Lung (tissue), 12 donors: ENCODE measurements around the gene DYRK1A. TPM values are rescaled to one million over a fixed set of nuclear protein-coding genes. Genes with fewer than 3 reads are reported as not detected.

Source experiments
- ATAC-seq: fragments of 200-7000 bp; cut with Tn5 transposase; one replicate; pipeline ENCODE4 v1.9.1; 2020; ENCODE audit warnings: moderate number of reproducible peaks; ENCODE audit not compliant: insufficient read depth, low FRiP score
- DNase-seq, 3 donors: peaks; one replicate each; pipeline ENCODE4 v3.0.0-alpha.2; 2013 to 2017
- H3K27ac ChIP-seq, 2 donors: one replicate each; pipeline ENCODE4 v1.5.1; 2013; ENCODE audit warnings: mild to moderate bottlenecking in 2 of 2, moderate library complexity in 2 of 2, control low read depth in 1 of 2, inconsistent platforms in 1 of 2, low read depth in 1 of 2, low read length in 1 of 2
- H3K27me3 ChIP-seq, 3 donors: one replicate each; pipeline ENCODE4 v1.5.1; 2013; ENCODE audit warnings: low read length in 2 of 3; ENCODE audit not compliant: control insufficient read depth in 3 of 3, insufficient read depth in 3 of 3
- H3K36me3 ChIP-seq, 4 donors: one replicate each; pipeline ENCODE4 v1.5.1; 2013; ENCODE audit warnings: low read length in 4 of 4, mild to moderate bottlenecking in 1 of 4, moderate library complexity in 1 of 4; ENCODE audit not compliant: control insufficient read depth in 4 of 4, insufficient read depth in 4 of 4
- H3K4me1 ChIP-seq, 5 donors: one replicate each; pipeline ENCODE4 v1.5.1; 2013; ENCODE audit warnings: low read length in 5 of 5, mild to moderate bottlenecking in 2 of 5, moderate library complexity in 1 of 5; ENCODE audit not compliant: control insufficient read depth in 5 of 5, insufficient read depth in 5 of 5
- H3K4me3 ChIP-seq: one replicate; pipeline ENCODE4 v1.5.1; 2013; ENCODE audit warnings: mild to moderate bottlenecking, control low read depth, moderate library complexity
- H3K9ac ChIP-seq, 2 donors: one replicate each; pipeline ENCODE4 v1.5.1; 2013; ENCODE audit warnings: low read length in 2 of 2, control low read depth in 1 of 2; ENCODE audit not compliant: insufficient read depth in 1 of 2
- H3K9me3 ChIP-seq, 4 donors: one replicate each; pipeline ENCODE4 v1.5.1; 2013; ENCODE audit warnings: low read length in 3 of 4, mild to moderate bottlenecking in 1 of 4, moderate library complexity in 1 of 4; ENCODE audit not compliant: control insufficient read depth in 4 of 4, insufficient read depth in 3 of 4
- WGBS, 2 donors: extraction: QIAGEN DNeasy Blood & Tissue Kit; methylation state at CpG; one replicate each; pipeline ENCODE4 v1.1.7; 2013; 5-methylcytosine and 5-hydroxymethylcytosine counted together
- polyA plus RNA-seq, 2 donors: library from polyadenylated mRNA; stranded (reverse); fragments of 200-250 nt; gene quantifications; one replicate each; pipeline ENCODE4 v1.2.1, GENCODE V29; 2013
- total RNA-seq, 2 donors: library from RNA; depleted of rRNA in 1 of 2; stranded (reverse); fragments of >200 nt in 1 of 2; gene quantifications; one replicate each; pipeline ENCODE4 v1.2.1, GENCODE V29; 2014 to 2021
- TF ChIP-seq, protein P1 (sequence below): IDR thresholded peaks from 2 replicates; pipeline ENCODE4 v1.5.1; 2012; ENCODE audit warnings: mild to moderate bottlenecking; ENCODE audit errors: control extremely low read depth, extremely low read depth
- donor health status: control.
- donor health status: control.
- donor health status: Bipolar disorder and iron deficiency.
- donor health status: healthy.
- donor health status: DM: yes; HTN: yes; CAD: no.

DYRK1A gene
- total and polyA plus RNA-seq, 4 donors: 22.1 to 149 (median 43.3) TPM

- Histone ChIP-seq H3K27me3 (no peaks in the 10 kb centered on the region), H3K36me3 (peaks cover 0 to 2% (median 0%) of the 10 kb centered on the region in 4 donors), H3K9me3 (no peaks in the 10 kb centered on the region), H3K4me1 (peaks cover 7 to 49% (median 9%) of the 10 kb centered on the region in 5 donors), H3K27ac (no peak overlapping the region), H3K9ac (no peak overlapping the region), H3K4me3 (no peak overlapping the region)
- no peak for ATAC-seq
- DNase-seq: no peak
- WGBS, 2 donors: 89% methylated on average over 2 of the region's 2 CpGs
- TF ChIP-seq, protein P1, sequence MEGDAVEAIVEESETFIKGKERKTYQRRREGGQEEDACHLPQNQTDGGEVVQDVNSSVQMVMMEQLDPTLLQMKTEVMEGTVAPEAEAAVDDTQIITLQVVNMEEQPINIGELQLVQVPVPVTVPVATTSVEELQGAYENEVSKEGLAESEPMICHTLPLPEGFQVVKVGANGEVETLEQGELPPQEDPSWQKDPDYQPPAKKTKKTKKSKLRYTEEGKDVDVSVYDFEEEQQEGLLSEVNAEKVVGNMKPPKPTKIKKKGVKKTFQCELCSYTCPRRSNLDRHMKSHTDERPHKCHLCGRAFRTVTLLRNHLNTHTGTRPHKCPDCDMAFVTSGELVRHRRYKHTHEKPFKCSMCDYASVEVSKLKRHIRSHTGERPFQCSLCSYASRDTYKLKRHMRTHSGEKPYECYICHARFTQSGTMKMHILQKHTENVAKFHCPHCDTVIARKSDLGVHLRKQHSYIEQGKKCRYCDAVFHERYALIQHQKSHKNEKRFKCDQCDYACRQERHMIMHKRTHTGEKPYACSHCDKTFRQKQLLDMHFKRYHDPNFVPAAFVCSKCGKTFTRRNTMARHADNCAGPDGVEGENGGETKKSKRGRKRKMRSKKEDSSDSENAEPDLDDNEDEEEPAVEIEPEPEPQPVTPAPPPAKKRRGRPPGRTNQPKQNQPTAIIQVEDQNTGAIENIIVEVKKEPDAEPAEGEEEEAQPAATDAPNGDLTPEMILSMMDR: no peak
Measured at GRCh38 chr21:37393030-37393429, 26.5 kb downstream of the DYRK1A start.

- TF ChIP-seq, protein P1: no peak
- Histone ChIP-seq H3K27ac (no peak overlapping the region), H3K9me3 (no peaks in the 10 kb centered on the region), H3K4me3 (no peak overlapping the region), H3K9ac (no peak overlapping the region), H3K36me3 (peaks cover 0 to 2% (median 0%) of the 10 kb centered on the region in 4 donors), H3K27me3 (no peaks in the 10 kb centered on the region), H3K4me1 (peaks cover 7 to 55% (median 9%) of the 10 kb centered on the region in 5 donors)
- WGBS, 2 donors: 93 to 94% methylated on average over 3 of the region's 3 CpGs
- DNase-seq: no peak
- no peak for ATAC-seq
Measured at GRCh38 chr21:37393786-37394185, 27.2 kb downstream of the DYRK1A start.

GRCh38 chr21:37395961-37396360 lies 29.4 kb downstream of the DYRK1A start:
- Histone ChIP-seq H3K27me3 (no peaks in the 10 kb centered on the region), H3K36me3 (peaks cover 0 to 2% (median 0%) of the 10 kb centered on the region in 4 donors), H3K4me1 (peaks cover 3 to 57% (median 7%) of the 10 kb centered on the region in 5 donors), H3K4me3 (no peak overlapping the region), H3K27ac (no peak overlapping the region), H3K9me3 (no peaks in the 10 kb centered on the region), H3K9ac (no peak overlapping the region)
- TF ChIP-seq, protein P1: no peak
- DNase-seq (no peak), ATAC-seq (no peak)
- 81 to 82% methylated on average over 2 of the region's 2 CpGs for WGBS, 2 donors

GRCh38 chr21:37396855-37397254 lies 30.3 kb downstream of the DYRK1A start:
- DNase-seq: no peak
- WGBS, 2 donors: 87 to 93% methylated on average over 6 of the region's 6 CpGs
- H3K9me3 ChIP-seq: no peaks in the 10 kb centered on the region
- H3K27ac ChIP-seq: no peak overlapping the region
- TF ChIP-seq, protein P1: no peak
- no peaks in the 10 kb centered on the region for H3K27me3 ChIP-seq
- H3K36me3 ChIP-seq: peaks cover 0 to 2% (median 0%) of the 10 kb centered on the region in 4 donors
- H3K4me3 ChIP-seq: no peak overlapping the region
- ATAC-seq: no peak
- H3K4me1 ChIP-seq: peaks cover 0 to 49% (median 3%) of the 10 kb centered on the region in 5 donors
- H3K9ac ChIP-seq: no peak overlapping the region
